Glomerular visceral epithelial cell (primary cell): ENCODE measurements around the gene FASTKD2.

Experiments used
- DNase-seq: peaks from one replicate; pipeline ENCODE4 v3.0.0-alpha.2; 2016; ENCODE audit errors: extremely low spot score

FASTKD2 gene

GRCh38 chr2:206836722-206837121 lies 71.3 kb downstream of the FASTKD2 start:
- DNase-seq = no peak

- no peak for DNase-seq
Observed at GRCh38 chr2:206837775-206838174, 72.4 kb downstream of the FASTKD2 start.

- no peak for DNase-seq
Observed at GRCh38 chr2:206838690-206839089, 73.3 kb downstream of the FASTKD2 start.

- DNase-seq = no peak
Observed at GRCh38 chr2:206840999-206841398, 75.6 kb downstream of the FASTKD2 start.
